Measurements from ENCODE around the gene SPSB4. TPM values are rescaled to one million over a fixed set of nuclear protein-coding genes. Genes with fewer than 3 reads are reported as not detected.

The SPSB4 gene
- total RNA-seq, 1 donor from 2014 or later, result not detected

DNA sequence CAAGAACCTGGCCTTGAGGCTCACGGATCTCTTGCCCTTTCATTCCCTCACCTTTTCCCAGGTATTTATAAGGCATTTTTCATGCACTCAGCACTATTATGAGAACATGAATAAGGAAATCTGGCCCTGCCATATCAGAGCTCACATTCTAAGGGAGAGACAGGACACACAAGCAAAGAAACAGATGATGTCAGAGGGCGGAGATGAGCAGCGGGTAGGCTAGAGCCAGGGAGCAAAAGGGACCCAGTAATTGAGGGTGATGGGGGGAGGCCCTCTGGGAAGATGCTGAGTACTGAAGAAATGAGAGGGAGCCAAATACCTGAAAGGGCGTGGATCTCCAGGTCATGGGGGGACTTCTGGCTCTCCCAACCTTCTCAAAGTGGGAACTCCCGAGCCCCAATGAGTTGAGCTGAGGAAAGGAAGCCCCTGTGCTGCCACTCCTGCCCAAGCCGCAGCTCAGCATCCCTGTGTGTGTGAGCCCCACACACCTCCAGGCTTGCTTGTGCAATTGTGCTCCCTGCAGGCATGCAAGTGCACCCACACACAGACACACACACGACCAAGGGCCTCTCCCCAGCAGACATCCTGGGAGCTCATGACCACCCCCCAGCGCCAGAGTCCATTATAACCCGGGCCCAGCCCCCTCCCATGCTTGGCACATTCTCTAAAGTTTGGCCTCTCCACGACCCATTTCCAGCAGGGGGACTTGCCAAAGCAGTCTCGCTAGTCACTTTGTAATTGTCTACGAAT is 99.1 kb downstream of the SPSB4 start:
- intact Hi-C loops (cut with micrococcal nuclease), result no loop called here

DNA sequence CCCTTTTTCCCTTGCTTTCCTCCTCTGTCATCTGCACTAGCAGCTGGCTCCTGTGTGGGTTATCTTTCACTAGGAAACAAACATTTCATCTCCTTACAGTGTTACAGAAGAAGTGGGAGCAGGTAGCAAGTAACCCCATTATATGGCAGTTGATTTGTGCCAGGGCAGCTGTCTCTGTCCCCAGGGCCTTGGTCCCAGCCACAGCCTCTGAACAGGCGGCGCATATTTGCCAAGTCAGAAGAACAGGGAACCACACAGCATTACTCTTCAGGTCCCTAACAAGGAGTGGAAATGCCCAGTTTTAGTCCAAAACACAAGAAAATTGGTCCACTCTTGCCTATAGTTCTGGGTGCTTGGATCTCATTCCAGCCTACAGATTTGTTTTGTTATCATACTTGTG is 99.8 kb downstream of the SPSB4 start:
- intact Hi-C loops (cut with micrococcal nuclease), result no loop called here

DNA sequence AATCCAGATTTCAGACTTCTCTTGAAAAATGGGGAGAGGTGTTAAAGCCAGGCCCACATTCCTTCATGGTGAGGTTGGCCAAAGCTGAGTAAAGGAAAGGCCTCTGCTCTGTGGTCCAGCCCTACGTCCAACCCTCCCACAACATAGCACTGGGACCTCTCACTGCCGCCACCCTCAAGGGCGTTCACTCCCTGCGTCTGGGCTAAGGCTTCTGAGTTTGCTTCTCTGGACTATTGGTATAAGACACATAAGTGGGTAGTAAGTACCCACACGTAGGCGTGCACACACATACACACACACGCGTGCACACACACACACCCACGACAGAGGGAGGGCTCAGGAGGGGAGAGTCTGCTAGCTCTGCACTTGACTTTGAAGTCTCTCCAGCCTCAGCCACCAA is 100.3 kb downstream of the SPSB4 start:
- intact Hi-C loops (cut with micrococcal nuclease), result no loop called here

DNA sequence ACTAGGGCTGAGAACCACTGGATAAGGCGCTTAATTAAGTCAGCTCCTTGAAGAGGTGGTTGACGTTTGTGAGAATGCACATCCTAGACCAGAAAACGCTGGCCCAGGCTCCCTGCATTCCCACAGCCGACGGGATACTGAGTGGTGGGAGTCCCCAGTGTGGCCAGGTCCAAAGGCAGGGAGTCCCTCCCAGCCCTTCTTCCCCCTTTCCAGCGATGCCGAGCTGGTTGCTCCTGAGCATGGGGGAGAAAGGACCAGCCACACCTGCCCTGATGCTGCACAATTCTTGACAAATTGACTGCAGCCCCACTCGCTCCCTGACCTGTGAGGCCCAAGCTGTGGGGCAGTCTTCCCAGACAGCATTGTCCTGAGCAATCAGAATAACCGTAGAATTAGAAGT is 101.0 kb downstream of the SPSB4 start:
- intact Hi-C loops (cut with micrococcal nuclease), result no loop called here

DNA sequence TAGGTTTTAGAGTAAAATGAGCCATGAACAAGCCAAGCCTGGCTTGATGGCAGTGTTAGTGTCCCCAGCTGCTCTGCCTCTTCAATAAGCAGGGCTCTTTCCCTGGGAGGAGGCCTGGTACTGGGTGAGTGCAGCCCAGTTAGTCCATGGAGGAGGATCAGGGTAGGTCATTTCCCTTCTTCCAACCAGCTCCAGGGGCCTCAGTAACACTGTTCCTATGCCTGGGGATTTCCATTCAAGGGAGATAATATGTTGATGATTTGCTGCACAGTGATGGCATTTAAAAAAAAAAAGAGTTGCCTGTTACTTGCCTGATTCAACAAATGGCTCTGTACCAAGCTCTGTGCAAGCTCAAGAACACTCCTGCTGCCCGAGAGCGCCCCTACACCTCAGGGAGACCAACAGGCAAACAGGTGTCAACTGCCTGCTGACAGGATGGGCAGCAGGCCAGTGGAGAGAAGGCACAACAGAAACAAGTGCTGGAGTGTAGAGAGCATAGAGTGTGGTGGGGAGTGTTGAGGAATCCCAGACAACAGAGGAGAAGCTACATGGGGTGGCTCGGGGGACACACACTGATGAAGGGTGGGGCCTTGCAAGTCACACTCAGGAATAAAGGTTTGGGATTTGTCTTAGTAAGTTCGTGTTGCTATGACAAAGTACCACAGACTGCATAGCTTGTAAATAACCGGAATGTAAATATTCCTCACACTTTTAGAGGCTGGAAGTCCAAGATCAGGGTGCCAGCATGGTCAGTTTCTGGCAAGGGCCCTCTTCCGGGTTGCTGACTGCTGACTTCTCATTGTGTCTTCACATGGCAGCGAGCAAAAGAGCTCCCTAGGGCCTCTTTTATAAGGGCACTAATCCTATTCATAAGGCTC is 101.9 kb downstream of the SPSB4 start:
- intact Hi-C loops (cut with micrococcal nuclease), result no loop called here

DNA sequence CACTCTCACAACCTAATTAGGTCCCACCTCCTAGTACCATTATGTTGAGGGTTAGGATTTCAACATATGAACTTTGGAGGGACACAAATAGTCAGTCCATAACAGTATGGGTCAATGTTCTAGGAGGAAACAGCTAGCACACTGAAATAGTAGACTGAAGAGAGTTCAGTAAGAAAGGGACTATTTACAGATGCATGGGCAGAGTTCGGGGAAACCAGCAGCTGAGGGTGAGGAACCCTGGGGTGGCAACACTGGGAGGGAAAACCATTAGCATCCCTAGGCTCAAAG is 102.5 kb downstream of the SPSB4 start:
- intact Hi-C loops (cut with micrococcal nuclease), result no loop called here

DNA sequence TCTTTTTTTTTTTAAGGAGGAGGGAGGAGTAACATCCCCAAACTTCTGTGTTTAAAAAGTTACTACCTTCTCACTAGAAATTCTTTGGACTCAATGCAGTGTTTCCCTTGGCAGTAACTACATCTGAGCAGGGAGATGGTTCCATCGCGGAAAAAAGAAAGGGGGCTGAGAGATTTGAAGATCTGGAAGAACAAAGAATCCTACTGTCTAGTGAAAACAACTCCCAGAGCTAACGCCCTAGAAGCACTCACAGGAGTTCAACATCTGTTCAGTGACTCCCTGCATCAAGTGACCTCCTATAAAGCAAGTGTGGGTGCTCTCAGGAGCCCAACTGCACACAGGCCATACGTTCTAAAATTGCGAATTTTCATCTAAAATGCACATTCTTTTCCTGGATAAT is 113.7 kb downstream of the SPSB4 start:
- intact Hi-C loops (cut with micrococcal nuclease), result no loop called here

DNA sequence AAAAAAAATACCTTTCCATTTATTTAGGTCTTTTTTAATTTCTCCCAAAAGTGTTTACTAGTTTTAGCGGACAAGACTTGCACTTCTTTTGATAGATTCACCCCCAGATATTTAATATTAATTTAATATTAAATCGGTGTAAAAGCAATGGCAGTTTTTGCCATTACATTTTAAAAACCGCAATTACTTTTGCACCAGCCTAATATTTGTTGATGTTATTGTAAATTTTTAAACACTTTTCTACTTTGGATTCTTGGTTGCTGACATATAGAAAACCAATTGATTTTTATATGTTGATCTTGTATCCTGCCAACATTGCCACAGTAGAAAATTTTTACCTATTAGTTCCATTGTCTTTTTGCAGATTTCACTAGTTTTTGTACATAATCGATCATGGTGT is 116.5 kb downstream of the SPSB4 start:
- intact Hi-C loops (cut with micrococcal nuclease), result no loop called here

DNA sequence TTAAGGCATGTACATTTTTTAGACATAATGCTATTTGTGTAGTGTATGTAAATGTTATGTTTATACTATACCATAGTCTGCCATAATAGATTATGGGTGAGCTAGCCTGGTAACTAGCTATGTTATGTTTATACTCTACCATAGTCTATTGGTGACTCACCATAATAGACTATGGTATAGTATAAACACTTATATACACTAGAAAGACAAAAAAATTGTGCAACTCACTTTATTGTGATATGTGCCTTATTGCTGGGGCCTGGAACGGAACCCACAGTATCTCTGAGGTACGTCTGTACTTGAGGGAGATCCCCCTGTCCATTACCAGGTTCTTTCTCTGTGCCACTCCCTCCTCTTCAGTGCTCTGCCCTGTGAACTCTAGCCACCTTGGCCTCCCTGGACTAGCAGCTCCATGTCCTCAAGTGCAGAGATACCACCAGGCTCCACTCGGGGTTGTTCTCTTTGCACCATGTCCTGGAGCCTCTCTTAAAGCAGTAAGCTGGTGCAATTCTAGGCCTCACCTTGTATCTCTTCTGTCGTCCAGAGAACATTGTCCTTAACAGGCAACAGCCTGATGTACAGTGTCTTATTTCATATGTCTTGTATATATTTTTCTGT is 119.6 kb downstream of the SPSB4 start:
- intact Hi-C loops (cut with micrococcal nuclease), result no loop called here

DNA sequence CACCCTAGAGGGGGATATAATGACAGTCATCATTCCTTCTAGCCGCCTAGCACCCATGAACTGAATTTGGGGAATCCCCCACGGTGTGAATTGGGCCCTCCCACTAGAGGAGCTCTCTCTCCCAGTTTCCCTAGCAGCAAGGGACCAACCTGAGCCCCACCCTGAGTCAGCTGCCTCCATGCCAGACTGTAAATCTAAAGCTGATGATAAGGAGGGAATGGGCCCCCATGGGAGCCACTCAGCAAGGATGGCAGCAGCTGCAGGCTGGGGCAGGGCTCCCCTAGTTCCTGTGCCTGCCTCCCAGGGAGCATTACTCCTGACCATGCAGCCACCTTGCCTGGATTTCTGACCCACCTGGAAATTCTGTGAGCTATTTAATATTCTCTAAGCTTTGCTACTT is 123.5 kb downstream of the SPSB4 start:
- intact Hi-C loops (cut with micrococcal nuclease), result no loop called here

DNA sequence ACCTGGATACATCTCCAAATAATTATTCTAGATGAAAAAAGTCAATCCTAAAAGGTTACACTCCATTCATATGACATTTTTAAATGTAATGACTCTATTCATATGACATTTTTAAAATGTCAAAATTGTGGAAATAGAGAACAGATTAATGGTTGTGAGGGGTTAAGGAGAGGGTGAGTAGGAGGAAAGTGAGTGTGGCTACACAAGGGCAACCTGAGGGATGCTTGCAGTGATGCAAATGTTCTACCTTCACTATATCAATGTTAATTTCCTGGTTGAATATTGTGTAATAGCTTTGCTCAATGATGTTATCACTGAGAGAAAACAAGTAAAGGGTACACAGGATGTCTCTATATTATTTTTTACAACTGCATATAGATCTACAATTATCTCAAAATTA is 125.6 kb downstream of the SPSB4 start:
- intact Hi-C loops (cut with micrococcal nuclease), result no loop called here

DNA sequence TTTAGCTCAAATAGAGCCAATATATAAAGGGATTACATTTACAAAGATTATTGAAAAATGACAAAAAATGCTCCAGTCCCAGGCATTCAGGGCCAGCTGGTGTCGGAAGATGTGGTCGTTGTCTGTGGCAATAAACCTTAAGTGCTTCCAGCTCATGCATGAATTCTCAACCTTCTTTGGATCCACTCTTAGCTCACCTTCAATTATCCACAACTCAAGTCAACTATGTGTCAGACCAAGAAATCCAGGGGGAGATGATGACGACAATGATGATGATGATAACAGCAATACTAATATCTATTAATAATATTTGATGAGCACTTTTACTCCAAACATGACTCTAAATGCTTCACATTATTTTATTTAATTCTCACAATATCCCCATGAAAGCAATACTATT is 126.9 kb downstream of the SPSB4 start:
- intact Hi-C loops (cut with micrococcal nuclease), result no loop called here

DNA sequence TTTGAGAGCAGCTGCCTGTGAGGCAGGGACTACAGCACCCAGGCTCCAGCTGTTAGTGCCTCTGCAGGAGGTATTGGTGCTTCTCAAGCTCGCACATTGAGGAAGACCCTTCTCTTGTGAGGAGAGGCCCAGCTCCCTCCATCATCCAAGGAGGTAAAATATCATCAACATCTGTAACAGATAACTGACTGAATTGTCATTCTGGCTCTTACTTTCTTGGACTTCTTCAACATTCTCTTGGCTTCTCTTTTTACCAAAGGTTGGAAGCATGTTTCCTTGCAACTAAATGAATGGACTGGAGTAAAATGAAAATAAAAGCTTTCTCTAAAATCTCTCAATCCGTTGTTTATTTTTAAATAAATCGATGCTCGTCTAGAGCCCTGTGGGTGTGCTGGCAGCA is 127.4 kb downstream of the SPSB4 start:
- intact Hi-C loops (cut with micrococcal nuclease), result no loop called here

DNA sequence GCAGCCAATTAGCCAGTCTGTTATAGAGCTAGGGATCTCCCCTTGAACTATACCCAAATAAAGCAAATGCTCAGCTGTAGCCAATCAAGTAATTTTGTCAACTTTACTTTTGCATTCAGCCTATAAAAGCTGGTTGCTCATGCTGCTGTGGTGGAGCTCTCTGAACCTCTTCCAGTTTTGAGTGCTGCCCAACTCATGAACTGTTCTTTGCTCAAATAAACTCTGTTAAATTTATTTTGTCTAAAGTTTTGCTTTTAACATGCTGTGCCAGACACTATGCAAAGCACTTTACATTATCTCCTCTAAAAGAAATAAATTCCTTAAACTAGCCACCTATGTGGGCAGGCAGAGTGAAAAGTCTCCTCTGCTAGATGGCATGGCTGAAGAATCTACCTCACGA is 128.8 kb downstream of the SPSB4 start:
- intact Hi-C loops (cut with micrococcal nuclease), result no loop called here

DNA sequence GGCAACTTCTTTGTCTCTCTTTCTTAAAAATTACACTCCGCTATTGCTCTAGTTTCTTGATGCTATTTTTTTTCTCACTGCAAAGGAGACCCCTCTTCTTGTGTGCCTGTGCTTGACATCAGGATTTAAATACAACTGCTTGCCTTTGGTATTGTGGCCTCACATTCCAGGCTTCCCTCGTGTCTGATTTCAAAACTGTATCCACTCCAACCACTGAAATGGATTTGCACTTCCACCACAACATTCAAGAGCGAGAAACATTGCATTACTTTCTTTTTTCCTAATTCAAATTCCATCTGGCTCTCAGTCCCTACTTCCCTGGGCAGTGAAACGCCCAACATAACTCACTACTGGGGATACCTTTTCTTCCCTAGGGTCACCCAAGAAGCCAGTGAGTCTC is 130.0 kb downstream of the SPSB4 start:
- intact Hi-C loops (cut with micrococcal nuclease), result no loop called here

DNA sequence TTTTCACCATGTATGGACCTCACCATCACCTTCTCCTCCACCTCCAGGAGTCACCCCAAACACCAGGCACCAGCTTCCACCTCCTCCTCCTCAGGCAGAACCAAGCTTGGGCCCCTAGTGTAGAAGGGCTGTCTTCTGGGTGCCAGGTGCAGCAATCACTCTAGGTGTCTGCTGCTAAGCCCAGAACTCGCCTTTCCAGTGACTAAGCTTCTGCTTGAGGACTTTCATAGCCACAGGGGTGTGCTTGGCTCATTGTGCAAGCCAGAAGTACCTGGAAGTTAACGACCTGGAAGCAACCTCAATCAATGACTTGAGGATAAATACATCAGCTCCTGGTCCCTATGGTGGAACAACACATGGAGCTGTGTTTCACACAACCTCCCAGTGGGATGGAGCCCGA is 130.7 kb downstream of the SPSB4 start:
- intact Hi-C loops (cut with micrococcal nuclease), result no loop called here

DNA sequence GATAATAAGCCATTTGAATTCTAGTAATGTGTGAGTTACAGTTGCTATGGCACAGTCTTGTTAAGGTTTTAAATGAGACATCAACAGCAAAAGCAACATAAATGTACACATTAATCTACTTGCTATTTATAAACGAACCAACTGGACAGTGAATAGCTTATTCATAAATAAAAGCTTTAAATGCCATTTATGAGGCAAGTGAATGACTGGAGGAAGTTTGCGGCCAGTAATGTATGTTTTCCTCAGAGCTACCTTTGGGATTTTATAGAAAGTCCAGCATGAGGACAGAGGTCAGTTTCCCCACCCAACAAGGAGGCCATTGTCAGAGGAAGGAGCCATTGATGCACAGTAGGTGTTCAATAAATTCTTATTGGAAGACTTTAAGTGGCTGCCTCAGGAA is 132.5 kb downstream of the SPSB4 start:
- intact Hi-C loops (cut with micrococcal nuclease), result no loop called here

DNA sequence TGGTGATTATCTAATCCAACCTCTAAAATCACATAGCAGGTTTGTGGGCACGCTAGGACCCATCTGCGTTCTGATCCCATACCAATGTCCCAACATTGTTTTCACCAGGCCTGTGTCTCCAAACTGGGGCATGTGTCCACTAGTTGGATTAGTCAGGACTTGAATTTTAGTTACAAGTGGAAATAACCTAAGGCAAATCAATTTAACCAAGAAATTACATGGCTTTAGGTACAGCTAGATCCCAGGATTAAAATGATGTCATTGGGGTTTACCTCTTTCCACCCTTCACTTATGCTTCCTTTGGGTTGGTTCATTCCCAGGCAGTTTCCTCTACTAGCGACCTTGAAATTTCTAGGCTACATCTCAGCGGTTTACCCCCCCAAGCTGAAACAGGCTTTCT is 133.3 kb downstream of the SPSB4 start:
- intact Hi-C loops (cut with micrococcal nuclease), result no loop called here

DNA sequence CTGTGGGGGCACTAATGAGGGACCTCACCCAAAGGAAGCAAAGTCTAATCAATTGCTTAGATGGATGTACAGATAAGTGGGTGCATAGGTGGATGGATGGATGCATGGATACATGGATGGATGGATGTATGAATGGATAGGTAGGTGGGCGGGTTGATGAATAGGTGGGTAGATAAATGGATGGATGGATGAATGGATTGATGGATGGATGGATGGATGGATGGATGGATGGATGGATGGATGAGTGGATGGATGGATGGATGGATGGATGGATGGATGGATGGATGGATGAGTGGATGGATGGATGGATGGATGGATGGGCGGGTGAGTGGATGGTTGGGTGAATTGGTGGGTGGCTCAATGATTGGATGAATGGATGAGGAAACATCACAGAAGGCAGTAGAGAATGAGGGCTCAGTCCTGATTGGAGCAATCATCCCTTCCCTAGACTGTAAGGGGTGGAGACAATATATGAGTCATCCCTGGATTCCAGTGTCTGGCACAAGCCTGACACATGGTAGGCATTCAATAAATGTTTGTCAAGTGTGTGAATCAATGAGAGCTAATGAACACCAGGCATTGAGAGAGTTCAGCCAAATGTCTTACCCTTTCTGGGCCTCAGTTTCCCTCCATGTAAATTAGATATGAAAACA is 140.1 kb downstream of the SPSB4 start:
- intact Hi-C loops (cut with micrococcal nuclease), result no loop called here

DNA sequence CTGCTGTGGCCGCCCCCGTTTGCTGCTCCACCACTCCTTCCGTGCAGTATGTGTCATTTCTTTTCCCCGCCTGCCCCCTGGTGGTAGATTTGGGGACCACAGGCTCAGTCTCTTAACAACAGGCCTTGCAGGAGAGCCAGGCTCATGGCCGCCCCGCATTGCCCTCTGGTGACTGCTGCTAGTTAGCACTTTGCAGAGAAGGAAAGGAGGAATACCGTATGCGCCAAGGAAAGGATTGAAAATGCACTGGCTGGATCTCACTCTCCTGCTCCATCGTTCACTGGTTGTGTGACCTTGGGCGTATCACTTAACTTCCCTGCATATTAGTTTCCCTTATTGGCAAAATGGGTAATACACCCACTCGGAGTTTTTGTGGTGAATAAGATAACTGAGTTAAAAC is 141.2 kb downstream of the SPSB4 start:
- intact Hi-C loops (cut with micrococcal nuclease), result loop anchor here (1.0 kb wide), 10 partner anchors 39 to 294 kb away; partner anchors contain the start of genes PXYLP1 and SLC25A36

DNA sequence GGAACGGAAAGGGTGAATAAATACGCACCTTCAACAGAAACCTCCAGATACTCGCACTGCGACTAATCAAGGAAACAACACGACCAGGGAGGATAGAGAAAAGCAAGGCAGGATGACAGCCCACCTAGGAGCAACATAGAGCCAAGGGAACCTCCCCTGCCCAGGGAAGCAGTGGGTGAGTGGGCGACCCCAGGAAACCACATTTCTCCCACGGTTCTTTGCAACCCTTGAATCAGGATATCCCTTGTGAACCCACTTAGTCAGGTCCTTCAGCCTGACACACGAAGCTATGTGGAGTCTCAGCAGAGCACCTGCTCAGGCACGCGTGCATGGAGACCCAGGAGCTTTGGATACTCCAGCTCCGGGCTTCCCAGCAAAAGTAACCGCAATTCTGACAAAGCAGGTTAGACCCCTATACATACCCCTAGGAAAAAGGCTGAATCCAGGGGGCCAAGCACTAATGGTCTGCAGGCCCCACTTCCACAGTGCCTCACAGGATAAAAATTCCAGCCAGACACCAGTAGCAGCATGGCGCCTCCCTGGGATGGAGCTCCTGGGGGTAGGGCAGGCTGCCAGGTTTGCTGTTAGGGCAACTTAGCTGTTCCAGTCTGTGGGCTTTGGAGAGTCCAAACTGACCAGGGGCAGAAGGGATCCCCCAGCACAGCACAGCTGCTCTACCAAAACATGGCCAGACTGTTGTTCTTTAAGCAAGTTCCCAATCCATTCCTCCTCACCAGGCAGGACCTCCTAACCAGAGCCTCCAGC is 142.1 kb downstream of the SPSB4 start:
- intact Hi-C loops (cut with micrococcal nuclease), result no loop called here

Measured in T-helper 1 cell treated with Interleukin-12 subunit alpha and Interleukin-12 subunit beta and Interleukin-4 antibody, amounts not matched to agents 30 ng/mL and 1 ng/mL, for 36 hours (primary cell).